ENCODE data around the gene DMBX1.

Gene DMBX1

GRCh38 chr1:46522184-46522968, 32.7 kb downstream of the DMBX1 start:
- peak overlapping the region; percentile 46 for H3K27ac ChIP-seq
- TF ChIP-seq ZFX (IDR thresholded peaks at IDR 0.05), result no peak
- no peak for TF ChIP-seq CTCF (conservative IDR thresholded peaks at IDR 0.05)

GRCh38 chr1:46522969-46523320, 33.3 kb downstream of the DMBX1 start:
- TF ChIP-seq CTCF (conservative IDR thresholded peaks at IDR 0.05), result no peak
- no peak for TF ChIP-seq ZFX (IDR thresholded peaks at IDR 0.05)
- peak overlapping the region; percentile 46 for H3K27ac ChIP-seq

GRCh38 chr1:46523496-46524353, 34.1 kb downstream of the DMBX1 start:
- no peak overlapping the region for H3K27ac ChIP-seq
- no peak for TF ChIP-seq ZFX (IDR thresholded peaks at IDR 0.05)
- no peak for TF ChIP-seq CTCF (conservative IDR thresholded peaks at IDR 0.05)

- TF ChIP-seq CTCF (conservative IDR thresholded peaks at IDR 0.05) (no peak), ZFX (IDR thresholded peaks at IDR 0.05) (no peak)
- H3K27ac ChIP-seq, result no peak overlapping the region
Observed at GRCh38 chr1:46524843-46525242, 35.2 kb downstream of the DMBX1 start.

- TF ChIP-seq CTCF (conservative IDR thresholded peaks at IDR 0.05) (no peak), ZFX (IDR thresholded peaks at IDR 0.05) (no peak)
- no peak overlapping the region for H3K27ac ChIP-seq
Observed at GRCh38 chr1:46525253-46525983, 35.8 kb downstream of the DMBX1 start.

- TF ChIP-seq ZFX (IDR thresholded peaks at IDR 0.05), result no peak
- H3K27ac ChIP-seq, result no peak overlapping the region
Observed at GRCh38 chr1:46526013-46526690, 36.5 kb downstream of the DMBX1 start.

- no peak overlapping the region for H3K27ac ChIP-seq
- no peak for TF ChIP-seq CTCF (conservative IDR thresholded peaks at IDR 0.05)
- no peak for TF ChIP-seq ZFX (IDR thresholded peaks at IDR 0.05)
Observed at GRCh38 chr1:46526691-46527291, 37.2 kb downstream of the DMBX1 start.

Measured in C4-2B (cell line).